Activated naive CD8-positive, alpha-beta T cell treated with anti-CD3 and anti-CD28 coated beads, Interleukin-2, amount 50 U/mL, for 24 hours (primary cell): ENCODE data around the gene UPF3B.

Experiments used
- ATAC-seq: fragments of 150-1000 bp; cut with Tn5 transposase; one replicate; pipeline ENCODE4 v1.10.0; 2021
- DNase-seq: peaks from one replicate; pipeline ENCODE4 v3.0.0; 2021
- H3K27ac Mint-ChIP-seq: one replicate; pipeline ENCODE4 v1.8.0; 2021; ENCODE audit warnings: mild to moderate bottlenecking, mixed read lengths
- H3K27me3 Mint-ChIP-seq: one replicate; pipeline ENCODE4 v1.8.0; 2021; ENCODE audit warnings: mixed read lengths
- H3K36me3 Mint-ChIP-seq: one replicate; pipeline ENCODE4 v1.8.0; 2021; ENCODE audit warnings: low read depth, mixed read lengths
- H3K4me1 Mint-ChIP-seq: one replicate; pipeline ENCODE4 v1.8.0; 2021; ENCODE audit warnings: mixed read lengths
- H3K4me3 Mint-ChIP-seq: one replicate; pipeline ENCODE4 v1.8.0; 2021; ENCODE audit warnings: mild to moderate bottlenecking, moderate library complexity, mixed read lengths
- H3K9me3 Mint-ChIP-seq: one replicate; pipeline ENCODE4 v1.8.0; 2021; ENCODE audit warnings: mixed read lengths

The UPF3B gene

GRCh38 chrX:119791437-119792231 lies 61.1 kb downstream of the UPF3B start, which contains the start of gene RPL39:
RPL39 (minus strand) TSS chrX:119791630; CDS start chrX:119791576, 54 bp downstream.
- DNase-seq: peak; percentile 77
- peak within 1 kb of the TSS; percentile 91 for H3K4me3 Mint-ChIP-seq
- H3K9me3 Mint-ChIP-seq: no peaks in the 10 kb centered on the region
- peak within 1 kb of the TSS; percentile 94 for H3K27ac Mint-ChIP-seq
- peaks cover 47% of the 10 kb centered on the region for H3K36me3 Mint-ChIP-seq
- ATAC-seq: peak; percentile 91
- H3K4me1 Mint-ChIP-seq: peaks cover 27% of the 10 kb centered on the region
- H3K27me3 Mint-ChIP-seq: no peaks in the 10 kb centered on the region

GRCh38 chrX:119790977-119791436 lies 61.8 kb downstream of the UPF3B start:
- Mint-ChIP-seq H3K4me3 (peak overlapping the region; percentile 91), H3K36me3 (peaks cover 52% of the 10 kb centered on the region), H3K27me3 (no peaks in the 10 kb centered on the region), H3K4me1 (peaks cover 31% of the 10 kb centered on the region), H3K9me3 (no peaks in the 10 kb centered on the region), H3K27ac (peak overlapping the region; percentile 94)
- peak; percentile 2 for ATAC-seq
- peak; percentile 29 for DNase-seq

GRCh38 chrX:119784747-119785446 lies 67.9 kb downstream of the UPF3B start:
- no peaks in the 10 kb centered on the region for H3K27me3 Mint-ChIP-seq
- H3K9me3 Mint-ChIP-seq: no peaks in the 10 kb centered on the region
- ATAC-seq (peak; percentile 42), DNase-seq (peak; percentile 44)
- peak overlapping the region; percentile 34 for H3K4me3 Mint-ChIP-seq
- peaks cover 37% of the 10 kb centered on the region for H3K4me1 Mint-ChIP-seq
- peaks cover 58% of the 10 kb centered on the region for H3K36me3 Mint-ChIP-seq
- peak overlapping the region; percentile 69 for H3K27ac Mint-ChIP-seq
